ENCODE measurements around the gene TMEM98. TPM values are rescaled to one million over a fixed set of nuclear protein-coding genes. Genes with fewer than 3 reads are reported as not detected.
"Not testable (repeated sequence)": the region's sequence is repeated elsewhere in the genome, so short reads cannot be mapped to it uniquely, and the experiment has no call there.

The TMEM98 gene
- total RNA-seq, 4 donors from 2014 or later, result 60.0 to 71.4 (median 68.2) TPM

DNA sequence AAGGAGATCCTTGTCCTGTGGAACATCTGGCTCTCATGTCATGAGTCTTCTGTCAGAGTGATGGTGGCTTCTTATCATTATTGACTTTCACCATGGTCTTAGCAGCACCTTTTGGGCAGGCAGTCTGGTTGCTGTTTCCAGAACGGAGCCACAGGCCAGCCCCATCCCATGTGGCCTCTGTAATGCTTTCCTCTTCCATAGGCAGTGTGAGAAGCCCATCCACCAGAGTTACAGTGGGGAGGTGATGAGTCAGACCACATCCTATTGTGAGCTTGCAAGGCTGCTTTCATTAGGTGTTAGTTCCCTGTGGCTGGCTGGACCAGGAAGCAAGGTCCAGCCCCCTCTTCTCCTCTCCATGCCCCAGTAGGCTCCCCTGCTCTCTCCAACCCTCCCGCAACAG, 32.9 kb downstream of the TMEM98 start:
- Histone ChIP-seq H3K4me3 (no peak overlapping the region), H3K27me3 (peaks cover 9% of the 10 kb centered on the region), H3K4me1 (no peaks in the 10 kb centered on the region), H3K27ac (no peak overlapping the region), H3K9me3 (no peaks in the 10 kb centered on the region), H3K36me3 (no peaks in the 10 kb centered on the region)
- ATAC-seq, result no peak
- TF ChIP-seq, protein P1, sequence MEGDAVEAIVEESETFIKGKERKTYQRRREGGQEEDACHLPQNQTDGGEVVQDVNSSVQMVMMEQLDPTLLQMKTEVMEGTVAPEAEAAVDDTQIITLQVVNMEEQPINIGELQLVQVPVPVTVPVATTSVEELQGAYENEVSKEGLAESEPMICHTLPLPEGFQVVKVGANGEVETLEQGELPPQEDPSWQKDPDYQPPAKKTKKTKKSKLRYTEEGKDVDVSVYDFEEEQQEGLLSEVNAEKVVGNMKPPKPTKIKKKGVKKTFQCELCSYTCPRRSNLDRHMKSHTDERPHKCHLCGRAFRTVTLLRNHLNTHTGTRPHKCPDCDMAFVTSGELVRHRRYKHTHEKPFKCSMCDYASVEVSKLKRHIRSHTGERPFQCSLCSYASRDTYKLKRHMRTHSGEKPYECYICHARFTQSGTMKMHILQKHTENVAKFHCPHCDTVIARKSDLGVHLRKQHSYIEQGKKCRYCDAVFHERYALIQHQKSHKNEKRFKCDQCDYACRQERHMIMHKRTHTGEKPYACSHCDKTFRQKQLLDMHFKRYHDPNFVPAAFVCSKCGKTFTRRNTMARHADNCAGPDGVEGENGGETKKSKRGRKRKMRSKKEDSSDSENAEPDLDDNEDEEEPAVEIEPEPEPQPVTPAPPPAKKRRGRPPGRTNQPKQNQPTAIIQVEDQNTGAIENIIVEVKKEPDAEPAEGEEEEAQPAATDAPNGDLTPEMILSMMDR (IDR thresholded peaks at IDR 0.05), result no peak
- TF ChIP-seq POLR2A (IDR thresholded peaks at IDR 0.05), result no peak
- WGBS, 2 donors (ENCODE audit: low coverage in 1 of 2), result 100% methylated on average over 1 of the region's 2 CpGs; no CpG with 5 or more reads in 1 of the 2 donors

DNA sequence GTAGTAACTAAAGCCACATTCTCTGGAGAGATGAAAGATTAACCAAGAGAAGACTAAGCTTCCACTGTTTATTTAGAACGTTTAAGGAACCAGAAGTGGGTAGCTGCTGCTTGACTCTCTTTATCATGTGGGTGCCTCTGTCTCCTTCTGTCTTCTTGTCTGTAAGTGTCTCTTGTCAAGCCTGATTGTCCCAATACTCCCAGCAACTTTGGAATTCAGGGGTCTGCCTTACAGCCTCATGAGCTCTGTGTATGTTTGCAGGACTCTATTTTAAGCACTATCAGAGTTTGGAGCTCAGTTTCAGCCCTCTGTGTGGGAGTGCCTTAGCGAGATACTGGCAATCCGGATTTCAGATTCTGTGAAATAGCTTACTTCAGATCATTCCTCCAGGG, 34.4 kb downstream of the TMEM98 start:
- no peaks in the 10 kb centered on the region for H3K9me3 ChIP-seq

DNA sequence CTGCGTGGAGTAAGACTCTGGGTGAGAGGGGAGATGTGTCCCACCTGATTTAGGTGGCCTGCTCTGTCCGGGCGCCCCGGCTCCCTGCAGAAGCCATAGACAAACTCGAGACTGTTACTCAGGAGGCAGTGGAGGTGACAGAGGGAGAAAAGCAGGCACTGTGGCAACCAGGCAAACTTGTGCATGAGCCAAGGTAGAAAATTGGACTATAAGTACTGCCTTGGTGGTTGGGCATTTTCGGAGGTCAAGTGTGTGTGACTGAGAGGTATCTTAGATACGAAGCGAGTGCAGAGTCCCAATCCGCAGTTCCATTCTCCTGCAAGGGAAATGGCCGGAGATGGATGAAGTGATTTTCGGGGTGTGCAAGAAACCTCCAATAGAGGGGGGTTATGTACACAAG, 36.6 kb downstream of the TMEM98 start:
- H3K4me1 ChIP-seq, result no peaks in the 10 kb centered on the region
- H3K27me3 ChIP-seq, result peaks cover 9% of the 10 kb centered on the region
- H3K4me3 ChIP-seq, result no peak overlapping the region
- WGBS, 2 donors (ENCODE audit: low coverage in 1 of 2), result 75 to 80% methylated on average over 6 to 7 of the region's 11 CpGs
- no peak for ATAC-seq
- H3K9me3 ChIP-seq, result no peaks in the 10 kb centered on the region
- H3K36me3 ChIP-seq, result no peaks in the 10 kb centered on the region
- H3K27ac ChIP-seq, result no peak overlapping the region
- no peak for TF ChIP-seq POLR2A (IDR thresholded peaks at IDR 0.05)
- no peak for TF ChIP-seq POLR2AphosphoS5 (IDR thresholded peaks at IDR 0.05)
- TF ChIP-seq, protein P1 (IDR thresholded peaks at IDR 0.05), result no peak
- no peak for TF ChIP-seq EP300 (IDR thresholded peaks at IDR 0.05)

More for the DNA sequence above, 34.4 kb downstream of the TMEM98 start:
- Histone ChIP-seq H3K27ac (no peak overlapping the region), H3K4me3 (no peak overlapping the region), H3K36me3 (no peaks in the 10 kb centered on the region), H3K4me1 (no peaks in the 10 kb centered on the region), H3K27me3 (peaks cover 9% of the 10 kb centered on the region)
- no peak for ATAC-seq
- TF ChIP-seq POLR2A (IDR thresholded peaks at IDR 0.05) (no peak), EP300 (IDR thresholded peaks at IDR 0.05) (no peak), POLR2AphosphoS5 (IDR thresholded peaks at IDR 0.05) (no peak)
- TF ChIP-seq, protein P1 (IDR thresholded peaks at IDR 0.05), result no peak
- 34 to 39% methylated on average over 3 of the region's 3 CpGs for WGBS, 2 donors (ENCODE audit: low coverage in 1 of 2)

DNA sequence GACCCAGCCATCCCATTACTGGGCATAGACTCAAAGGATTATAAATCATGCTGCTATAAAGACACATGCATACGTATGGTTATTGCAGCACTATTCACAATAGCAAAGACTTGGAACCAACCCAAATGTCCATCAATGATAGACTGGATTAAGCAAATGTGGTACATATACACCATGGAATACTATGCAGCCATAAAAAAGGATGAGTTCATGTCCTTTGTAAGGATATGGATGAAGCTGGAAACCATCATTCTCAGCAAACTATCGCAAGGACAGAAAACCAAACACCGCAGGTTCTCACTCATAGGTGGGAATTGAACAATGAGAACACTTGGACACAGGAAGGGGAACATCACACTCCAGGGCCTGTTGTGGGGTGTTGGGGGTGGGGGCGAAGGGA, 41.3 kb downstream of the TMEM98 start:
- H3K27ac ChIP-seq, H3K27me3 ChIP-seq, ATAC-seq, H3K36me3 ChIP-seq, H3K9me3 ChIP-seq, H3K4me1 ChIP-seq, H3K4me3 ChIP-seq: not testable (repeated sequence)
- 67 to 83% methylated on average over 3 to 4 of the region's 4 CpGs for WGBS, 2 donors (ENCODE audit: low coverage in 1 of 2)

DNA sequence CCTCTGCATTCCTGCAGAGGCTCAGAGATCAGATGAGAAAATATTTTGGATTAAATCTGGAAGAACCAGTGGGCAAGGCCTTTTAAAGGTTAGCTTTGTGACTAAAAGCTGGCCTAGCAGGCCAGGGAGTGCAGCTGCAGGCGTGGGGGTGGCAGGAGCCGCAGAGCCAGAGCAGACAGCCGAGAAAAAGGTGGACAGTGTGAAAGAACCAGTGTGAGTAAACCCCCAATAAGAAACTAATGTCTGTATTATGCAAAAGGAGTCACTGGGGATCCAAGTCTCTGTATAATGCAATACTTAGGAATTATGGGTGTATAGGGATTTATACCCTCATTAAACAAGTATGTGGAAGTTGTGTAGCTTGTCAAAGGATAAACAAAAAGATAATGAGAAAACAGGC, 42.3 kb downstream of the TMEM98 start:
- H3K36me3 ChIP-seq, result no peaks in the 10 kb centered on the region
- H3K4me3 ChIP-seq, result no peak overlapping the region
- TF ChIP-seq POLR2AphosphoS5 (IDR thresholded peaks at IDR 0.05) (no peak), EP300 (IDR thresholded peaks at IDR 0.05) (no peak), POLR2A (IDR thresholded peaks at IDR 0.05) (no peak)
- TF ChIP-seq, protein P1 (IDR thresholded peaks at IDR 0.05), result no peak
- WGBS, 2 donors (ENCODE audit: low coverage in 1 of 2), result 43 to 67% methylated on average over 3 of the region's 3 CpGs
- no peaks in the 10 kb centered on the region for H3K27me3 ChIP-seq
- no peaks in the 10 kb centered on the region for H3K4me1 ChIP-seq
- no peak overlapping the region for H3K27ac ChIP-seq
- H3K9me3 ChIP-seq, result peaks cover 0 to 8% (median 0%) of the 10 kb centered on the region in 3 donors
- ATAC-seq, result peak; percentile 61
